HepG2 (cell line): Measurements from ENCODE around the gene PET117. TPM values are rescaled to one million over a fixed set of nuclear protein-coding genes. Genes with fewer than 3 reads are reported as not detected.

Experiments
- ATAC-seq: fragments of 200-7000 bp; cut with Tn5 transposase; 3 replicates; pipeline ENCODE4 v1.9.1; 2020; ENCODE audit warnings: mild to moderate bottlenecking, moderate library complexity
- BruUV-seq: library from RNA; stranded (reverse); fragments of 400-500 nt; replicated peaks from 2 replicates; lab custom pipeline; 2021; lab: Mats Ljungman, UMichigan
- CTCF ChIA-PET: fragments of 300-600 bp; formaldehyde crosslinking; extraction: SDS; loops from one replicate; lab custom pipeline; 2021; ENCODE audit warnings: low total read pairs, inconsistent platforms, low intra/inter-chr PET ratio; lab: Yijun Ruan, JAX
- POLR2A ChIA-PET: fragments of 350-600 bp; sonication (Branson Sonifier 250); formaldehyde crosslinking; loops from one replicate; lab custom pipeline; 2020; ENCODE audit warnings: antibody characterized with exemption, inconsistent platforms; lab: Yijun Ruan, JAX
- DNase-seq: peaks from one replicate; pipeline ENCODE4 v3.0.0-alpha.2; 2015; ENCODE audit warnings: low spot score
- FAIRE-seq: peaks from 3 replicates; lab custom pipeline; 2011; peaks lifted over from hg19 to GRCh38; lab: Jason Lieb, UNC
- H2AFZ ChIP-seq: one replicate; pipeline ENCODE4 v1.6.1; 2011; ENCODE audit warnings: low read length, inconsistent platforms
- H3K27ac ChIP-seq: fragments of 300-600 bp; 3 replicates; pipeline ENCODE4 v1.8.0; 2011; ENCODE audit warnings: mixed run types, mild to moderate bottlenecking, mixed read lengths, low read length, inconsistent platforms; ENCODE audit not compliant: insufficient read depth; ENCODE audit errors: extremely low read length
- H3K27me3 ChIP-seq, 2 experiments: fragments of 200-600 bp in 1 of 2; 2 replicates in 1 of 2; 3 replicates in 1 of 2; pipeline versions ENCODE4 v1.6.0 to v1.8.0; 2011; ENCODE audit warnings: low read length in 2 of 2, mild to moderate bottlenecking in 2 of 2, moderate library complexity in 2 of 2, inconsistent platforms in 1 of 2; ENCODE audit not compliant: insufficient read depth in 2 of 2, control insufficient read depth in 1 of 2
- H3K36me3 ChIP-seq, 2 experiments: fragments of 200-600 bp in 1 of 2; replicated peaks in 1 of 2; 2 replicates in 1 of 2; 3 replicates in 1 of 2; pipeline versions ENCODE4 v1.5.1 to v1.8.0; 2011; ENCODE audit warnings: low read length in 2 of 2, inconsistent platforms in 1 of 2; ENCODE audit not compliant: insufficient read depth in 2 of 2, control insufficient read depth in 1 of 2
- H3K4me1 ChIP-seq: 2 replicates; pipeline ENCODE4 v1.5.1; 2012; ENCODE audit warnings: low read length, inconsistent platforms; ENCODE audit not compliant: insufficient read depth
- H3K4me2 ChIP-seq: 2 replicates; pipeline ENCODE4 v1.6.0; 2011; ENCODE audit warnings: low read depth, low read length, inconsistent platforms
- H3K4me3 ChIP-seq, 3 experiments: fragments of 200-600 bp in 1 of 3; sonication (generic), shearing (Covaris generic) in 1 of 3; replicated peaks in 1 of 3; 2 replicates each; pipeline ENCODE4 v1.5.1; 2011 to 2016; ENCODE audit warnings: low read length in 3 of 3, inconsistent platforms in 2 of 3, low read depth in 2 of 3, mild to moderate bottlenecking in 2 of 3, control low read depth in 1 of 3, mixed read lengths in 1 of 3; ENCODE audit not compliant: insufficient read depth in 1 of 3
- H3K79me2 ChIP-seq: one replicate; pipeline ENCODE4 v1.6.1; 2011; ENCODE audit warnings: low read length, inconsistent platforms; ENCODE audit not compliant: insufficient read depth
- H3K9ac ChIP-seq: 2 replicates; pipeline ENCODE4 v1.6.0; 2011; ENCODE audit warnings: mild to moderate bottlenecking, low read depth, low read length, inconsistent platforms; ENCODE audit not compliant: insufficient read depth
- H3K9me3 ChIP-seq: 2 replicates; pipeline ENCODE4 v1.5.1; 2012; ENCODE audit warnings: mild to moderate bottlenecking, low read length
- H4K20me1 ChIP-seq: 2 replicates; pipeline ENCODE4 v1.6.0; 2011; ENCODE audit warnings: inconsistent platforms, mild to moderate bottlenecking, low read length, moderate library complexity; ENCODE audit not compliant: insufficient read depth
- BORCS8-MEF2B ChIP-seq: sonication (generic); formaldehyde crosslinking; IDR thresholded peaks from 2 replicates; pipeline ENCODE4 v1.8.0; 2022; ENCODE audit warnings: mild to moderate bottlenecking, missing genetic modification reagents
- CREM ChIP-seq, 2 experiments: sonication (generic) in 1 of 2; formaldehyde crosslinking in 1 of 2; IDR thresholded peaks; 2 replicates each; pipeline versions ENCODE4 v1.4.0 to v1.6.1; 2016 to 2020; ENCODE audit warnings: antibody characterized with exemption in 1 of 2, mild to moderate bottlenecking in 1 of 2, missing genetic modification reagents in 1 of 2
- IKZF1 ChIP-seq: fragments of 450-650 bp; IDR thresholded peaks from 2 replicates; pipeline ENCODE4 v1.7.1; 2016
- MZF1 ChIP-seq: sonication (generic); formaldehyde crosslinking; IDR thresholded peaks from 2 replicates; pipeline ENCODE4 v1.8.1; 2023; ENCODE audit warnings: mild to moderate bottlenecking, missing genetic modification reagents, borderline replicate concordance
- NCOA2 ChIP-seq: sonication (generic); formaldehyde crosslinking; IDR thresholded peaks from 2 replicates; pipeline ENCODE4 v1.8.0; 2022; ENCODE audit warnings: inconsistent platforms
- PAF1 ChIP-seq: IDR thresholded peaks from 2 replicates; pipeline ENCODE4 v1.6.1; 2016; ENCODE audit warnings: missing genetic modification reagents, missing compliant biosample characterization
- ZBTB3 ChIP-seq: sonication (generic); formaldehyde crosslinking; IDR thresholded peaks from 2 replicates; pipeline ENCODE4 v1.4.0; 2020; ENCODE audit warnings: low read depth, mild to moderate bottlenecking, moderate library complexity, missing genetic modification reagents, borderline replicate concordance
- ZNF432 ChIP-seq: sonication (generic); formaldehyde crosslinking; IDR thresholded peaks from 2 replicates; pipeline ENCODE4 v1.5.0; 2020; ENCODE audit warnings: missing genetic modification reagents, mild to moderate bottlenecking, borderline replicate concordance
- ZNF737 ChIP-seq: sonication (generic); formaldehyde crosslinking; IDR thresholded peaks from 2 replicates; pipeline ENCODE4 v1.5.0; 2020; ENCODE audit warnings: missing genetic modification reagents, mild to moderate bottlenecking, borderline replicate concordance
- ZNF841 ChIP-seq: sonication (generic); formaldehyde crosslinking; IDR thresholded peaks from 2 replicates; pipeline ENCODE4 v1.8.1; 2023; ENCODE audit warnings: missing genetic modification reagents, borderline replicate concordance
- ZSCAN9 ChIP-seq: IDR thresholded peaks from 2 replicates; pipeline ENCODE4 v1.6.1; 2016; ENCODE audit warnings: borderline replicate concordance
- WGBS: methylation state at CpG from one replicate; pipeline ENCODE4 v1.1.6; 2017; ENCODE audit warnings: low lambda C conversion rate; 5-methylcytosine and 5-hydroxymethylcytosine counted together
- in situ Hi-C: cut with HindIII; loops from 2 replicates; pipeline ENCODE4 v1.10.0; 2017; ENCODE audit warnings: low pct_unique_long_range_greater_than_20kb; ENCODE audit not compliant: extremely low pct_ligation_motif_present
- intact Hi-C: fragments of 100-400 bp; cut with micrococcal nuclease; formaldehyde crosslinking; loops from one replicate; pipeline ENCODE4 v1.10.0; 2022; ENCODE audit not compliant: unreplicated experiment
- polyA plus RNA-seq, 8 experiments: library from polyadenylated mRNA; depleted of rRNA in 3 of 8; stranded (reverse) in 7 of 8; unstranded in 1 of 8; fragments of >200 nt; fragmentation: Illumina TruSeq in 4 of 8; extraction: Trizol in 4 of 8; gene quantifications; 2 replicates each; pipeline versions ENCODE4 v1.2.1 to v1.2.3, GENCODE V29; 2011 to 2016; ENCODE audit warnings: low read depth in 4 of 8, missing spikeins in 1 of 8, mixed read lengths in 1 of 8; ENCODE audit not compliant: insufficient read depth in 1 of 8
- total RNA-seq, 5 experiments: library from RNA; depleted of rRNA; stranded (reverse); fragments of >200 nt; fragmentation: Illumina TruSeq; extraction: Trizol; gene quantifications; 2 replicates each; pipeline ENCODE4 v1.2.3, GENCODE V29; 2016; ENCODE audit warnings: low read depth in 1 of 5
- TF ChIP-seq, protein P1 (sequence below): IDR thresholded peaks from 2 replicates; pipeline ENCODE4 v1.6.1; 2018; ENCODE audit warnings: missing genetic modification reagents
- TF ChIP-seq, protein P2 (sequence below): sonication (generic); formaldehyde crosslinking; IDR thresholded peaks from 2 replicates; pipeline ENCODE4 v1.9.0; 2021; ENCODE audit warnings: mild to moderate bottlenecking, missing genetic modification reagents
- TF ChIP-seq, protein P3 (sequence below), 2 experiments: IDR thresholded peaks; 2 replicates each; pipeline ENCODE4 v1.6.1; 2011 to 2012; ENCODE audit warnings: low read length in 2 of 2, borderline replicate concordance in 1 of 2, low read depth in 1 of 2, mild to moderate bottlenecking in 1 of 2, moderate library complexity in 1 of 2

Gene PET117
- total and polyA plus RNA-seq, 2 of the 13 experiments (the other 11 are each of a cell fraction or from before 2014, with no cell fraction given): 22.2 to 48.2 TPM

DNA sequence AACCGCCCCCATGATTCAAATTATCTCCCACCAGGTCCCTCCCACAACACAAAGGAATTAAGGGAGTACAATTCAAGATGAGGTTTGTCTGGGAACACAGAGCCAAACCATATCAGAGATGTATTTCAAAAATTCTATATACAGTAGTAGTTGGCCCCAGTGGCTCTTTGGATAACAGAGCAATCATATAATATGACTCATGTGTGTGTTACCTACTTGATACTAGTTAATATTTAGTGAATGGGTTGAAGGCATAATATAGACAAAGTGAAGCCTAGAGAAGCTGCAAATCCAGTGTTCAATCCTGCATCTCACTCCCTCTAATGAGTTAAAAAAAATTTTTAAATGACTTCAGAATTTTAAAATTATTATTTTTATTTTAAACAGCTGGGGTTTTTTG lies 43.2 kb downstream of the PET117 start:
- 43% methylated on average over 1 of the region's 1 CpG for WGBS
- H3K4me3 ChIP-seq: no peak overlapping the region
- no peaks in the 10 kb centered on the region for H3K4me1 ChIP-seq
- POLR2A ChIA-PET: interaction anchor here (0.7 kb wide), 1 partner anchor 49 kb away, joined by 5 read pairs; no protein-coding TSS in a partner anchor
- in situ Hi-C loops: no loop called here
- H3K9me3 ChIP-seq: peaks cover 17% of the 10 kb centered on the region
- H3K27me3 ChIP-seq: no peaks in the 10 kb centered on the region
- H3K4me2 ChIP-seq: no peak overlapping the region
- H3K27ac ChIP-seq: no peak overlapping the region
- no peak for ATAC-seq
- intact Hi-C loops: no loop called here
- DNase-seq: no peak
- no peaks in the 10 kb centered on the region for H3K79me2 ChIP-seq
- no peak overlapping the region for H2AFZ ChIP-seq
- BruUV-seq: no TSS peak
- peaks cover 6 to 10% of the 10 kb centered on the region in 2 experiments; a peak in 4 of 5 replicates for H3K36me3 ChIP-seq
- no peak overlapping the region for H3K9ac ChIP-seq
- no peak for FAIRE-seq
- no peaks in the 10 kb centered on the region for H4K20me1 ChIP-seq
- CTCF ChIA-PET: no interaction called here
- no peak for TF ChIP-seq ZSCAN9 (CRISPR knock-in tag)
- no peak for TF ChIP-seq NCOA2
- TF ChIP-seq ZBTB3: no peak
- TF ChIP-seq ZNF841 (CRISPR knock-in tag): no peak
- no peak for TF ChIP-seq MZF1 (CRISPR knock-in tag)
- no peak for TF ChIP-seq ZNF432 (CRISPR knock-in tag)
- TF ChIP-seq CREM (IDR thresholded peaks at IDR 0.05): no peak
- TF ChIP-seq CREM (CRISPR knock-in tag; IDR thresholded peaks at IDR 0.05): no peak
- TF ChIP-seq, protein P1, sequence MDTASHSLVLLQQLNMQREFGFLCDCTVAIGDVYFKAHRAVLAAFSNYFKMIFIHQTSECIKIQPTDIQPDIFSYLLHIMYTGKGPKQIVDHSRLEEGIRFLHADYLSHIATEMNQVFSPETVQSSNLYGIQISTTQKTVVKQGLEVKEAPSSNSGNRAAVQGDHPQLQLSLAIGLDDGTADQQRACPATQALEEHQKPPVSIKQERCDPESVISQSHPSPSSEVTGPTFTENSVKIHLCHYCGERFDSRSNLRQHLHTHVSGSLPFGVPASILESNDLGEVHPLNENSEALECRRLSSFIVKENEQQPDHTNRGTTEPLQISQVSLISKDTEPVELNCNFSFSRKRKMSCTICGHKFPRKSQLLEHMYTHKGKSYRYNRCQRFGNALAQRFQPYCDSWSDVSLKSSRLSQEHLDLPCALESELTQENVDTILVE: no peak
- no peak for TF ChIP-seq ZNF737 (CRISPR knock-in tag)
- TF ChIP-seq BORCS8-MEF2B (CRISPR knock-in tag): no peak
- TF ChIP-seq, protein P2, sequence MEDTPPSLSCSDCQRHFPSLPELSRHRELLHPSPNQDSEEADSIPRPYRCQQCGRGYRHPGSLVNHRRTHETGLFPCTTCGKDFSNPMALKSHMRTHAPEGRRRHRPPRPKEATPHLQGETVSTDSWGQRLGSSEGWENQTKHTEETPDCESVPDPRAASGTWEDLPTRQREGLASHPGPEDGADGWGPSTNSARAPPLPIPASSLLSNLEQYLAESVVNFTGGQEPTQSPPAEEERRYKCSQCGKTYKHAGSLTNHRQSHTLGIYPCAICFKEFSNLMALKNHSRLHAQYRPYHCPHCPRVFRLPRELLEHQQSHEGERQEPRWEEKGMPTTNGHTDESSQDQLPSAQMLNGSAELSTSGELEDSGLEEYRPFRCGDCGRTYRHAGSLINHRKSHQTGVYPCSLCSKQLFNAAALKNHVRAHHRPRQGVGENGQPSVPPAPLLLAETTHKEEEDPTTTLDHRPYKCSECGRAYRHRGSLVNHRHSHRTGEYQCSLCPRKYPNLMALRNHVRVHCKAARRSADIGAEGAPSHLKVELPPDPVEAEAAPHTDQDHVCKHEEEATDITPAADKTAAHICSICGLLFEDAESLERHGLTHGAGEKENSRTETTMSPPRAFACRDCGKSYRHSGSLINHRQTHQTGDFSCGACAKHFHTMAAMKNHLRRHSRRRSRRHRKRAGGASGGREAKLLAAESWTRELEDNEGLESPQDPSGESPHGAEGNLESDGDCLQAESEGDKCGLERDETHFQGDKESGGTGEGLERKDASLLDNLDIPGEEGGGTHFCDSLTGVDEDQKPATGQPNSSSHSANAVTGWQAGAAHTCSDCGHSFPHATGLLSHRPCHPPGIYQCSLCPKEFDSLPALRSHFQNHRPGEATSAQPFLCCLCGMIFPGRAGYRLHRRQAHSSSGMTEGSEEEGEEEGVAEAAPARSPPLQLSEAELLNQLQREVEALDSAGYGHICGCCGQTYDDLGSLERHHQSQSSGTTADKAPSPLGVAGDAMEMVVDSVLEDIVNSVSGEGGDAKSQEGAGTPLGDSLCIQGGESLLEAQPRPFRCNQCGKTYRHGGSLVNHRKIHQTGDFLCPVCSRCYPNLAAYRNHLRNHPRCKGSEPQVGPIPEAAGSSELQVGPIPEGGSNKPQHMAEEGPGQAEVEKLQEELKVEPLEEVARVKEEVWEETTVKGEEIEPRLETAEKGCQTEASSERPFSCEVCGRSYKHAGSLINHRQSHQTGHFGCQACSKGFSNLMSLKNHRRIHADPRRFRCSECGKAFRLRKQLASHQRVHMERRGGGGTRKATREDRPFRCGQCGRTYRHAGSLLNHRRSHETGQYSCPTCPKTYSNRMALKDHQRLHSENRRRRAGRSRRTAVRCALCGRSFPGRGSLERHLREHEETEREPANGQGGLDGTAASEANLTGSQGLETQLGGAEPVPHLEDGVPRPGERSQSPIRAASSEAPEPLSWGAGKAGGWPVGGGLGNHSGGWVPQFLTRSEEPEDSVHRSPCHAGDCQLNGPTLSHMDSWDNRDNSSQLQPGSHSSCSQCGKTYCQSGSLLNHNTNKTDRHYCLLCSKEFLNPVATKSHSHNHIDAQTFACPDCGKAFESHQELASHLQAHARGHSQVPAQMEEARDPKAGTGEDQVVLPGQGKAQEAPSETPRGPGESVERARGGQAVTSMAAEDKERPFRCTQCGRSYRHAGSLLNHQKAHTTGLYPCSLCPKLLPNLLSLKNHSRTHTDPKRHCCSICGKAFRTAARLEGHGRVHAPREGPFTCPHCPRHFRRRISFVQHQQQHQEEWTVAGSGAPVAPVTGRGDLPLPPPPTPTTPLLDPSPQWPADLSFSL: no peak
- no peak for TF ChIP-seq PAF1
- no peak for TF ChIP-seq IKZF1
- TF ChIP-seq, protein P3, sequence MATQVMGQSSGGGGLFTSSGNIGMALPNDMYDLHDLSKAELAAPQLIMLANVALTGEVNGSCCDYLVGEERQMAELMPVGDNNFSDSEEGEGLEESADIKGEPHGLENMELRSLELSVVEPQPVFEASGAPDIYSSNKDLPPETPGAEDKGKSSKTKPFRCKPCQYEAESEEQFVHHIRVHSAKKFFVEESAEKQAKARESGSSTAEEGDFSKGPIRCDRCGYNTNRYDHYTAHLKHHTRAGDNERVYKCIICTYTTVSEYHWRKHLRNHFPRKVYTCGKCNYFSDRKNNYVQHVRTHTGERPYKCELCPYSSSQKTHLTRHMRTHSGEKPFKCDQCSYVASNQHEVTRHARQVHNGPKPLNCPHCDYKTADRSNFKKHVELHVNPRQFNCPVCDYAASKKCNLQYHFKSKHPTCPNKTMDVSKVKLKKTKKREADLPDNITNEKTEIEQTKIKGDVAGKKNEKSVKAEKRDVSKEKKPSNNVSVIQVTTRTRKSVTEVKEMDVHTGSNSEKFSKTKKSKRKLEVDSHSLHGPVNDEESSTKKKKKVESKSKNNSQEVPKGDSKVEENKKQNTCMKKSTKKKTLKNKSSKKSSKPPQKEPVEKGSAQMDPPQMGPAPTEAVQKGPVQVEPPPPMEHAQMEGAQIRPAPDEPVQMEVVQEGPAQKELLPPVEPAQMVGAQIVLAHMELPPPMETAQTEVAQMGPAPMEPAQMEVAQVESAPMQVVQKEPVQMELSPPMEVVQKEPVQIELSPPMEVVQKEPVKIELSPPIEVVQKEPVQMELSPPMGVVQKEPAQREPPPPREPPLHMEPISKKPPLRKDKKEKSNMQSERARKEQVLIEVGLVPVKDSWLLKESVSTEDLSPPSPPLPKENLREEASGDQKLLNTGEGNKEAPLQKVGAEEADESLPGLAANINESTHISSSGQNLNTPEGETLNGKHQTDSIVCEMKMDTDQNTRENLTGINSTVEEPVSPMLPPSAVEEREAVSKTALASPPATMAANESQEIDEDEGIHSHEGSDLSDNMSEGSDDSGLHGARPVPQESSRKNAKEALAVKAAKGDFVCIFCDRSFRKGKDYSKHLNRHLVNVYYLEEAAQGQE (IDR thresholded peaks at IDR 0.05; ENCODE audit: borderline replicate concordance in 1 of 2, low read depth in 1 of 2, low read length in 2 of 2): no peak
